ENCODE measurements around the gene FILIP1L.

FILIP1L gene

DNA sequence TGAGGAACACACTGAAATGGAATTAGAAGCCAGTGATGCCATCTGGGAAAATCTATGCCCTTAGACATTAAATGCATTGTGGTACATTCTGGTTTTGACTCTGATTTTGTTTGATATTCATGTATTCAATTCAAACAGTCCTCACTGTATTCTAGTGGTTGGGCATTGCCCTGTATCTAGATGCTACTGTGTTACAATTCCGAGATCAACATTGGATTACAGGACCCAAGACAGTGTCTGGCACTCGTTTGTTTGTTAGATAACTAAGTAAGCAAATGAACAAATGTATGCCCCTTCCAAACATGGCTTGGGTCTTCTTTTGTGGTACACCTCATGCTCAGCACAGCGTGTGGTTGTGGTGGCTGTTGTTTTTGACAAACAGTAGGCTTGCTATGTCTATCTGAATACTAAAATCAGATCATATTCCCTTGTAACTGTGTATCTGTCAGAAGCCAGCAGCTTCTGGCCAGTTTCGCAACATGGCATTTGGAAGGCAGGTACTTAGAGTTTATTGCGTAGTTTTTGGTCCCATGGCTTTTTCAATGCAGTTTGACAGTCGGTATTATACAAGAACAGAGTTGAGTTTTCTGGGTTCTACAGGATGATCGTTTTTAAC, 5.7 kb downstream of the FILIP1L start:
- DNase-seq (ENCODE audit: low read depth in 2 of 2), result no peak
- no peak overlapping the region for H3K4me3 ChIP-seq (replicated peaks in 1 of 2; ENCODE audit: low read depth in 2 of 2, low read length in 2 of 2)
- no peak for TF ChIP-seq CTCF (IDR thresholded peaks at IDR 0.05; ENCODE audit: low read depth, low read length)

- H3K4me3 ChIP-seq (replicated peaks in 1 of 2; ENCODE audit: low read depth in 2 of 2, low read length in 2 of 2), result no peak overlapping the region
- TF ChIP-seq CTCF (IDR thresholded peaks at IDR 0.05; ENCODE audit: low read depth, low read length), result no peak
- DNase-seq (ENCODE audit: low read depth in 2 of 2), result peak in 1 of 2 donors; percentile 21
Measured at GRCh38 chr3:100107221-100107814, 7.0 kb downstream of the FILIP1L start.

DNA sequence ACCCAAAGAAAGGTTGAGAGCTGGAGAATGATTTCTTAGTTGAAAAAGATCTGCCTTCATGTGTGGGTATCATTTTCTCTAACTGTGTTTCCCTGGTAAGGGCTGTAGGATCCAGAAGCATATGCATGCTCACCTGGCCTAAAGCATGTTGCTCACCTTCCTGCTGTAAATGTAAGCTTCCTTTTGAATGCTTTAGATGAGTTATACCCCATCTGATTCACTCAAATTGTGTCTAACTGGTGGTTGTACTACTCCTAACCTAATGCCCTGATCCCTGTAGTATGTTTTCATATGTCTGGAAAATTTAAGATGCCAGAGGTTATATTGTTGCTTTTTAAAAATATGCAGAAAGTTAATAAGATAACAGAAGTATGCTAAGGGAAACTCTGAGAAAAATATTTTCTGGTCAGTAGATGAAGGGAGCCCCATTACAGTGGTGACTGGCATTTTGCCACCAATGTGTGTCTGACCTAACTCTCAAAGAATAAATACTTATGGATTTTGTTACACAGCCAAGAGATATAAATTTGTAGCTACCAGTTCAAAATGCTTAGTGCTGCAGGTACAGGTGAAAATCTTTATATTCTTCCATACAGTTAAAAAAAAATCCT, 7.7 kb downstream of the FILIP1L start:
- H3K4me3 ChIP-seq (replicated peaks in 1 of 2; ENCODE audit: low read depth in 2 of 2, low read length in 2 of 2), result no peak overlapping the region
- TF ChIP-seq CTCF (IDR thresholded peaks at IDR 0.05; ENCODE audit: low read depth, low read length), result no peak
- DNase-seq (ENCODE audit: low read depth in 2 of 2), result peak in 1 of 2 donors; percentile 58

DNA sequence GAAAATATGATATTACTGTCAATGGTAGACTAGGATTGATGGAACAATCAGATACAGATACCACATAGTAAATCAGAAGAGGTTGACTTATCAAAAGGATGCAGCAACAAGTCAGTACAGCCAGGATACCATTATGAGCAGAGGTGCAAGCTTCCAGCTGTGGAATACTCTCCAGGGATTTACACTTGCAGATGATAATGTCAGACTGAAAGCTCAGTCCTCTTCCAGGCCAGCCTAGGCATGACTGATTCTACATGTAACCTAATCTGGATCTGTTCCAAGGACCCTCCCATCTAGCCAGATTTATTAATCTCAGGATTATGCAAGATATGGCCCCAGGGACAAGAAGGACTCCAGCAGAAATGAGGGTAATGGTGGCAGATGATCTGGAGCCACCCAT, 8.2 kb downstream of the FILIP1L start:
- no peak overlapping the region for H3K4me3 ChIP-seq (replicated peaks in 1 of 2; ENCODE audit: low read depth in 2 of 2, low read length in 2 of 2)
- no peak for TF ChIP-seq CTCF (IDR thresholded peaks at IDR 0.05; ENCODE audit: low read depth, low read length)
- DNase-seq (ENCODE audit: low read depth in 2 of 2), result peak in 1 of 2 donors; percentile 22

DNA sequence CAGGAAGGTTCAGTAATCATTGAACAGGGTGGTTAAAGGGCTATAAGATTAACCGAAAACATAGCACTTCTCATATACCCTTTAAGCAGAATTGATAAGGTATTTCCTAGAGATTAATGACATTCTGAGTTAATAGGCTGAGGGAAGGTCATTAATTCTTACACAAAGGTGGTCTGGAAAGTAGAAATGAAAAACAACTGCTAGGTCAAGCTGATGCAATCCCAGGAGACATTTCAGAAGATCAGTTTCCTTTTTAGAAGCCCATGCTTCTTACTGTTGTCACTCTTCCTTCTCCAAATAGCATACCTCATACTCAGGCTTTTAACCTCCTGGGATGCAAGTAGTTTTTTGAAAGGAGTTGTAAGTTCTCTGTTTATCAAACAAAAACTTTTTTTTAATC, 8.8 kb downstream of the FILIP1L start:
- no peak overlapping the region for H3K4me3 ChIP-seq (replicated peaks in 1 of 2; ENCODE audit: low read depth in 2 of 2, low read length in 2 of 2)
- peak in 1 of 2 donors; percentile 22 for DNase-seq (ENCODE audit: low read depth in 2 of 2)
- no peak for TF ChIP-seq CTCF (IDR thresholded peaks at IDR 0.05; ENCODE audit: low read depth, low read length)

GRCh38 chr3:100104817-100105413, 9.4 kb downstream of the FILIP1L start:
- DNase-seq (ENCODE audit: low read depth in 2 of 2), result no peak
- TF ChIP-seq CTCF (IDR thresholded peaks at IDR 0.05; ENCODE audit: low read depth, low read length), result no peak
- no peak overlapping the region for H3K4me3 ChIP-seq (replicated peaks in 1 of 2; ENCODE audit: low read depth in 2 of 2, low read length in 2 of 2)
